ENCODE measurements around the gene TGFBR3L. TPM values are rescaled to one million over a fixed set of nuclear protein-coding genes. Genes with fewer than 3 reads are reported as not detected.
A peak's percentile ranks its signal among the peaks of the same experiment; 100 is the strongest.

Gene TGFBR3L
- total and polyA plus RNA-seq, 2 of the 8 experiments (the other 6 are each of a cell fraction or from before 2014, with no cell fraction given), result 3.1 to 3.7 TPM

DNA sequence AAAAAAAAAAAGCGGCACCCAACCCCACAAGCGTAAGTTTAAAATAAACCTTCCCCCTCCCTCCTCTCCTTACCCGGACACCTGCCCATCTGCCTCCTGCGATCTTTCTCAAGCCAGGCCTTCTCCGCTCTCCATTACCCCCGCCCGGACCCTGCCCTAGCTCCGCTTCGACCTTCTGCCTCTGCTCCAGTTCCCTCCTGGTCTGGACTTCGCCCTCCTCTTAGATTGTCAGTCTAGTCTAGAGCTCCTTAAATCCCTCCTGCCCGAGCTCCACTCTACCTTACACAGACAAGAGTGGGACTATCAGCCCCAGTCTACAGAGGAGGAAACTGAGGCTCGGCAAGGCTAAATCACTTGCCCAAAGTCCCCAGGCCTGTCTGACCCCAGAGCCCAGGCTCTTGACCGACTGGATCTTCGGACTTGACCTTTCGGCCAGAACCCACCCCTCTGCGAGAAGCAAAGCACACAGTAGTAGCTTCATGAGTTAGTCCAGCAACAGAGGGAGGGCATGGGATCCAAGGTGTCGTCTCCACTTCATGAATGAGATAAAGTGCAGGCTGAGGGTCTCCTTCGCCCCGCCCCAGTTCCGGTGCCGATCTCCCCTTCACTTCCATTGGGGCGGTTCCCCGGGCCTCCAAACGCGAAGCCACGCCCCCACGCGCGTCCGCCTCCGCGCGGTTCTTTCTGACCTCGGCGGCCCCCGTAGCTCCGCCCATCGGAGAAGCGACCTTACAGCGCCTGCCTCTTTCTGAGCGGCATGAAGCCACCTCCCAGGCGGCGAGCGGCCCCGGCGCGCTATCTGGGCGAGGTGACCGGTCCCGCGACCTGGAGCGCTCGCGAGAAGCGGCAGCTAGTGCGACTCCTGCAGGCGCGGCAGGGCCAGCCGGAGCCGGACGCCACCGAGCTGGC, 5.2 kb downstream of the TGFBR3L start, which contains the start of gene SNAPC2:
Gene SNAPC2 (plus strand): TSS at position 729 of the 909 bp plus-strand sequence. CDS start 29 bp downstream, at position 758.
- H2AFZ ChIP-seq (ENCODE audit: low read length), result 0 out of 2 replicates have a peak within 1 kb of the TSS, but pooled peaks have one; percentile 37
- TF ChIP-seq PHF8 (conservative IDR thresholded peaks at IDR 0.05; ENCODE audit: low read depth, low read length), result peak; percentile 68
- TF ChIP-seq, protein P1, sequence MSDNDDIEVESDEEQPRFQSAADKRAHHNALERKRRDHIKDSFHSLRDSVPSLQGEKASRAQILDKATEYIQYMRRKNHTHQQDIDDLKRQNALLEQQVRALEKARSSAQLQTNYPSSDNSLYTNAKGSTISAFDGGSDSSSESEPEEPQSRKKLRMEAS (IDR thresholded peaks at IDR 0.05), result peak; percentile 40
- peak; percentile 41; the same call in 1 of the 2 replicates for TF ChIP-seq TAF1 (IDR thresholded peaks at IDR 0.05; ENCODE audit: low read depth, low read length)
- peak in 1 of 2 experiments; percentile 71; a peak in 1 of 4 replicates for TF ChIP-seq SIN3A (conservative IDR thresholded peaks at IDR 0.05 in 1 of 2, IDR thresholded peaks at IDR 0.05 in 1 of 2; ENCODE audit: low read depth in 1 of 2, low read length in 2 of 2)
- TF ChIP-seq CREB1 (IDR thresholded peaks at IDR 0.05), result peak; percentile 60; the same call in 1 of the 2 replicates
- TF ChIP-seq, protein P2, sequence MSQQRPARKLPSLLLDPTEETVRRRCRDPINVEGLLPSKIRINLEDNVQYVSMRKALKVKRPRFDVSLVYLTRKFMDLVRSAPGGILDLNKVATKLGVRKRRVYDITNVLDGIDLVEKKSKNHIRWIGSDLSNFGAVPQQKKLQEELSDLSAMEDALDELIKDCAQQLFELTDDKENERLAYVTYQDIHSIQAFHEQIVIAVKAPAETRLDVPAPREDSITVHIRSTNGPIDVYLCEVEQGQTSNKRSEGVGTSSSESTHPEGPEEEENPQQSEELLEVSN (IDR thresholded peaks at IDR 0.05), result 0 out of 2 replicates have a peak, but pooled peaks have one; percentile 21
- TF ChIP-seq JUN (IDR thresholded peaks at IDR 0.05; ENCODE audit: low read depth, low read length), result no peak
- TF ChIP-seq KDM4A (IDR thresholded peaks at IDR 0.05; ENCODE audit: low read depth, low read length, severe bottlenecking), result peak; percentile 74
- peak; percentile 40; the same call in 1 of the 2 replicates for TF ChIP-seq BRCA1 (IDR thresholded peaks at IDR 0.05; ENCODE audit: low read depth, low read length)

More for the DNA sequence above, 5.2 kb downstream of the TGFBR3L start, which contains the start of gene SNAPC2:
- peak within 1 kb of the TSS; percentile 32; the same call in 1 of the 2 replicates for H4K8ac ChIP-seq (ENCODE audit: extremely low read depth, insufficient read depth, low read length)
- peak within 1 kb of the TSS; percentile 67 for H4K5ac ChIP-seq (ENCODE audit: insufficient read length, low read depth, low read length)
- no peak within 1 kb of the TSS for H2BK20ac ChIP-seq (ENCODE audit: low read length)
- peak within 1 kb of the TSS; percentile 5 to 56 (median 42); a peak in 5 of 7 replicates for H3K9ac ChIP-seq (replicated peaks in 1 of 4; ENCODE audit: extremely low read depth in 1 of 4, low read depth in 3 of 4, low read length in 3 of 4)
- no peak within 1 kb of the TSS for H2BK120ac ChIP-seq (replicated peaks; ENCODE audit: low read depth, low read length)
- peaks cover 0 to 23% (median 13%) of the 10 kb centered on the region in 4 experiments; a peak in 5 of 7 replicates for H3K4me1 ChIP-seq (replicated peaks in 1 of 4; ENCODE audit: control insufficient read depth in 3 of 4, insufficient read depth in 4 of 4, low read length in 3 of 4)
- WGBS, 2 experiments (ENCODE audit: extremely low coverage in 1 of 2, insufficient coverage in 1 of 2, insufficient read length in 1 of 2, insufficient replicate concordance in 2 of 2, low coverage in 1 of 2, low lambda C conversion rate in 2 of 2, missing lambda C conversion rate in 1 of 2), result 10% methylated on average over 53 of the region's 62 CpGs; no CpG with 5 or more reads in 1 of the 2 experiments
- no peak for FAIRE-seq
- 0 out of 2 replicates have a peak within 1 kb of the TSS, but pooled peaks have one; percentile 20 for H2BK5ac ChIP-seq (ENCODE audit: low read depth, low read length)
- H3K4me2 ChIP-seq (ENCODE audit: insufficient read depth in 1 of 2, low read depth in 2 of 2, low read length in 2 of 2), result peak within 1 kb of the TSS; percentile 72 to 84
- no peak within 1 kb of the TSS for H3K56ac ChIP-seq (replicated peaks; ENCODE audit: insufficient read length, low read depth, low read length)
- ChIA-PET CTCF (ENCODE audit: partially characterized antibody) (interaction anchor here (0.6 to 9.0 kb wide), 11 partner anchors 8 to 128 kb away, joined by 3 to 112 read pairs (median 4); no protein-coding TSS in a partner anchor), POLR2A (ENCODE audit: partially characterized antibody) (interaction anchor here (1.7 to 10.6 kb wide), 8 partner anchors 9 to 62 kb away, joined by 5 to 106 read pairs (median 10); partner anchors contain the start of genes MAP2K7 and TIMM44)
- no peak within 1 kb of the TSS for H3K14ac ChIP-seq (ENCODE audit: insufficient read length)
- no peaks in the 10 kb centered on the region for H3K9me3 ChIP-seq (ENCODE audit: insufficient read depth in 2 of 2, low read depth in 1 of 2, low read length in 1 of 2)
- H4K91ac ChIP-seq (replicated peaks; ENCODE audit: insufficient read length, low read length), result no peak within 1 kb of the TSS
- H3K23ac ChIP-seq (ENCODE audit: insufficient read length), result no peak within 1 kb of the TSS
- H2AK5ac ChIP-seq (ENCODE audit: low read depth, low read length), result 0 out of 2 replicates have a peak within 1 kb of the TSS, but pooled peaks have one; percentile 13
- H3K23me2 ChIP-seq (ENCODE audit: low read depth, low read length), result peaks cover 21% of the 10 kb centered on the region
- no peak within 1 kb of the TSS for H3K4ac ChIP-seq (replicated peaks; ENCODE audit: insufficient read length, low read depth, low read length)
- peak within 1 kb of the TSS; percentile 53 to 86 (median 60) for H3K4me3 ChIP-seq (ENCODE audit: extremely low read depth in 1 of 4, insufficient read depth in 2 of 4, low read depth in 3 of 4, low read length in 4 of 4)
- H3K36me3 ChIP-seq (ENCODE audit: control insufficient read depth in 2 of 4, insufficient read depth in 4 of 4, low read length in 3 of 4), result no peaks in the 10 kb centered on the region
- DNase-seq (ENCODE audit: low read depth in 1 of 2, low spot score in 2 of 2), result peak; percentile 80 to 99
- peaks cover 7 to 13% of the 10 kb centered on the region in 2 experiments for H4K20me1 ChIP-seq (replicated peaks in 1 of 2; ENCODE audit: control insufficient read depth in 1 of 2, insufficient read depth in 2 of 2, low read length in 2 of 2)
- H3K27me3 ChIP-seq (replicated peaks in 1 of 4; ENCODE audit: control insufficient read depth in 3 of 4, extremely low read depth in 1 of 4, insufficient read depth in 3 of 4, low read length in 3 of 4), result peaks cover 17 to 40% (median 35%) of the 10 kb centered on the region in 4 experiments; a peak in 6 of 7 replicates
- no peaks in the 10 kb centered on the region for H3K79me1 ChIP-seq (ENCODE audit: low read depth, low read length)
- no peaks in the 10 kb centered on the region for H3K79me2 ChIP-seq (ENCODE audit: control insufficient read depth in 1 of 2, insufficient read depth in 2 of 2, low read length in 2 of 2)
- H2BK12ac ChIP-seq (ENCODE audit: low read depth, low read length), result 0 out of 2 replicates have a peak within 1 kb of the TSS, but pooled peaks have one; percentile 43
- H3K18ac ChIP-seq (ENCODE audit: extremely low read depth, low read length), result peak within 1 kb of the TSS; percentile 71
- no peak within 1 kb of the TSS for H3K27ac ChIP-seq (ENCODE audit: low read depth, low read length)
- H2BK15ac ChIP-seq (ENCODE audit: low read length), result no peak within 1 kb of the TSS

Data from H1 (cell line).